OCI-M2 (cell line): Measurements from ENCODE around the gene ORAI3.
A peak's percentile ranks its signal among the peaks of the same experiment; 100 is the strongest.

Source experiments
- DNase-seq: peaks from one replicate; lab custom pipeline; 2025; ENCODE audit not compliant: unreplicated experiment; lab: John Stamatoyannopoulos, UW

The ORAI3 gene

DNA sequence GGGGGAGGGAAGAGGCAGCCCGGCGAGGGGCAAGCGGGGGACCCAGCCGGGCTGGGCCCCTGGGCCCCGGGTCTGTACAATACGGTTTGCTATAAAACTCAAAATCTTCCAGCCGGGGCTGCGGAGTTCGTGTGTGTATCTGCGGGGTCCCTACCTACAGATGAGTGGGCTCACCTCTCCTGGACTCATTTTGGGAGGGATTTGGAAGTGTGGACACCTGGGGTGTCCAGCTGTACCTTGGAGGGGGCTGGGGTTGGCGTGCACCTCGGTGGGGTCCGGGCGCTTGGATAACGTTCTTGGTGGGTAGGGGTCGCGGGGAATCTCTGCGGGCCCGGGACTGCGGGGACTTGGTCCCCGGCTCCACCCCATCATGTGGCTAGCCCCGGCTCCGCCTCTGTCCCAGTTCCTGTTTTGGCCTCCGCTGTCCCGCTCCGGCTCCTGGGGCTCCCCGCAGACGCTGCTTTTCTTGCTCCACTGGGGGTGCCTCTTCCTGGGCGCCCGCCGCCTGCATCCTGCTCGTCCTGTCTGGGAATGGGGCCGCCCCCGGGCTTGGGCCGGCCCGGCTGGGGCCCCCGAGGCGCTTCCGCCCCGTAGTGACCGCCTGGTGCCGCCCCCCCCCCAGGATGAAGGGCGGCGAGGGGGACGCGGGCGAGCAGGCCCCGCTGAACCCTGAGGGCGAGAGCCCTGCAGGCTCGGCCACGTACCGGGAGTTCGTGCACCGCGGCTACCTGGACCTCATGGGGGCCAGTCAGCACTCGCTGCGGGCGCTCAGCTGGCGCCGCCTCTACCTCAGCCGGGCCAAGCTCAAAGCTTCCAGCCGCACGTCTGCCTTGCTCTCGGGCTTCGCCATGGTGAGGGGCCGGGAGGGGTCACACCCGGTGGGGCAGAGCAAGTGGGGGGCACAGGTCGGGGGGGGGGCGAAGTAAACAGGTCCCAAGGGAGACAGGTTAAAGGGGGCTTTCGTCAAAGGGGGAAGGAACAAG lies at the start of gene ORAI3:
ORAI3 (plus strand) TSS at position 402 of the 983 bp plus-strand sequence; CDS start at position 624, 222 bp downstream.
- no peak for DNase-seq

DNA sequence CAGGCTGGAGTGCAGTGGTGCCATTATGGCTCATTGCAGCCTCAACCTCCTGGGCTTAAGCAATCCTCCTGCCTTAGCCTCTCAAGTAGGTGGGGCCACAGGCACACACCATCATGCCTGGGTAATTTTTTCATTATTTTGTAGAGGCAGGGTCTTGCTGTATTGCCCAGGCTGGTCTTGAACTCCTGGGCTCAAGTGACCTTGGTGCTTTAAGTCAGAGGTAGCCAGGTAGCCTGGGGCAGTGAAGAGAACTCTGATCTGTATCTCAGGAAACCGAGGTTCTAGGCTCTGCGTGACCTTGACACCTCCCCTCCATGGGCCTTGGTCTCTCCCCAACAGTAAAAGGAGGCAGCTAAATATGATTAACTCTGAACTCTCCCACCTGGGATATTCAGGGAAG lies 49.1 kb upstream of the ORAI3 start:
- no peak for DNase-seq

DNA sequence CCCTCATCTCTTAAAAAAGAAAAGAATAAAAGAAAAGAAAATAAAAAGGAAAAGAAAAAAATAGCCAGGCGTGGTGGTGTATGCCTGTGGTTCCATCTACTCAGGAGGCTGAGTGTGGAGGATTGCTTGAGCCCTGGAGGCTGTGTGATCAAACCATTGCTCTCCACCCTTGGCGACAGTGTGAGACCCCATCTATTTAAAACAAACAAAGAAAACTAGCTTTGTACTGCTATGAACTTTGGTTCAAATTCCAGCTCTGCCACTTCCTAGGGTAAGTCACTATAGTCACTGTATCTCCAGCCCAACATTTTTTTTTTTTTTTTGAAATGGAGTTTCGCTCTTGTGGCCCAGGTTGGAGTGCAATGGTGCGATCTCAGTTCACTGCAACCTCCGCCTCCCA lies 48.3 kb upstream of the ORAI3 start:
- no peak for DNase-seq

DNA sequence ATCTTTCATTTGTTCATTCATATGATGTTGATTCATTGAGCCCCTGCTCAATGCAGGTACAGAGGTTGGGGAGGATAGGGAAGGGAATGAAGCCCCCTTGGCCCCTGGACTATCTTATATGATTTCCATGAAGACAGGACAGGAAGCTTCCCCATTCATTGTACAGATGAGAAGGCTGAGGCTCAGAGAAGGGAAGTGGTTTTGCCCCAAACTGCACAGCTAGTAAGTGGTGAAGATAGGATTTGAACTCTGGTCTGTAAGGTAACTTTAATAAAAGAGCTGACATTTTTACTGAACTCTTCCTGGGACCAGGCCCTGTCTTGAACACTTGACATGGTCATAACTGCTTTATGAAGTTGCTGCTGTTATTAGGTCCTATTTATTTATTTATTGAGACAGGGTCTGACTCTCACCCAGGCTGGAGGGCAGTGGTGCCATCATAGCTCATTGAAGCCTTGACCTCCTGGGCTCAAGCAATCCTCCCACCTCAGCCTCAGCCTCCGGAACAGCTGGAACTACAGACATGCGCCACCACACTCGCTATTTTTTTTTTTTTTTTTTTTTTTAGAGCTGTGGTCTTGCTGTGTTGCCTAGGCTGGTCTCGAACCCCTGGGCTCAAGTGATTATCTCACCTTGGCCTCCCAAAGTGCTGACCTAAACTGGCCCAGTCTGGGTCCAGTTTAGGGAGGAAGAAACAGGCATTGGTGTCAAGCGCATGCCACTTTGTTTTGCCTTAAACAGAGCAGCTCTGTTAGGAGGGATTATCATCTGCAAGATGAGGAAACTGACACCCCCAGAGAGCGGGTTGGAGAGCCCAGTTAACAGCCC lies 47.5 kb upstream of the ORAI3 start:
- DNase-seq = no peak

DNA sequence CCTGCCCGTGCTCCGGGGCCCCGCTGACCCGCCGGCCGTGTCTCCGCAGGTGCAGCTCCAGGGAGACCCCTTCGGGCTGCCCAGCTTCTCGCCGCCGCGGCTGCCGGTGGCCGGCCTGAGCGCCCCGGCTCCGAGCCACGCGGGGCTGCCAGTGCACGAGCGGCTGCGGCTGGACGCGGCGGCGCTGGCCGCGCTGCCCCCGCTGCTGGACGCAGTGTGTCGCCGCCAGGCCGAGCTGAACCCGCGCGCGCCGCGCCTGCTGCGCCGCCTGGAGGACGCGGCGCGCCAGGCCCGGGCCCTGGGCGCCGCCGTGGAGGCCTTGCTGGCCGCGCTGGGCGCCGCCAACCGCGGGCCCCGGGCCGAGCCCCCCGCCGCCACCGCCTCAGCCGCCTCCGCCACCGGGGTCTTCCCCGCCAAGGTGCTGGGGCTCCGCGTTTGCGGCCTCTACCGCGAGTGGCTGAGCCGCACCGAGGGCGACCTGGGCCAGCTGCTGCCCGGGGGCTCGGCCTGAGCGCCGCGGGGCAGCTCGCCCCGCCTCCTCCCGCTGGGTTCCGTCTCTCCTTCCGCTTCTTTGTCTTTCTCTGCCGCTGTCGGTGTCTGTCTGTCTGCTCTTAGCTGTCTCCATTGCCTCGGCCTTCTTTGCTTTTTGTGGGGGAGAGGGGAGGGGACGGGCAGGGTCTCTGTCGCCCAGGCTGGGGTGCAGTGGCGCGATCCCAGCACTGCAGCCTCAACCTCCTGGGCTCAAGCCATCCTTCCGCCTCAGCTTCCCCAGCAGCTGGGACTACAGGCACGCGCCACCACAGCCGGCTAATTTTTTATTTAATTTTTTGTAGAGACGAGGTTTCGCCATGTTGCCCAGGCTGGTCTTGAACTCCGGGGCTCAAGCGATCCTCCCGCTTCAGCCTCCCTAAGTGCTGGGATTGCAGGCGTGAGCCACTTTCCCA lies 46.6 kb upstream of the ORAI3 start:
- no peak for DNase-seq

DNA sequence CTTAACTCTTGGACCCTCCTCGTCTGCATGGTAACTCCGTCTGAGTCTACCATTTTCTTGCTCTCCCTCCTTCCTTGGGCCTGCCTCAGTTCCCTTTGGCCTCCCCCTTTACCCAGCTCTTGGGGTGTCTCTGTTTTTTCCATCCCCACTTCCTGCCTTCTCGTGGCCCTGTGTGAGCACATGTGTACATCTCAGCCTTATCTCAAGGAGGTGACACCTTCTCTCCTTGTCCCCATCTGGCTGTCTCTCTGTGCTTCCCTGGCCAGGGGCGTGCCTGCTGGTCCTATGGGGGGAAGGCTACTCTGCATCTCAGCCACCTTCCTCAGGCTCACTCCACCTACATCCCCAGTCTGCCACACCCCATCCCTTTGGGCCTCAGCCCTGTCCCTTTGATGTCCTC lies 45.9 kb upstream of the ORAI3 start:
- DNase-seq = no peak

DNA sequence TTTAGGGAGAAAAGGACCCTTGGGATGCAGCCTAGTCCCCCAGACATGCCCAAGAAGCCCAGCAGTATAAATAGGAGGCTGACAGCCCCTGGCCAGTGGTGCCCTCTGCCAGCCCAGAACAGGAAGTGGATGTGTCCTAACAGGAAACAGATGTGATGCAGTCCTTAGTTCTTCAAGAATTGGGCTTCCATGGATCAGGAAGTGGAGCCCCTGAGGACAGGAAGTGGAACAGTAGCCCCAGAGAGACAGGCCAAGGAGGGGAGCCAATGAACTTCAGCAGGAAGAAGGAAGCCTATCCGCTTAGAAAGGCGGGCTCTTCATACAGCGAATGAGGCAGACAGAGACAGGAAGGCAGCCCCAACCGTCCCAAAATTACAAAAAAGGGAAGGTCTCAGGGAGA lies 45.3 kb upstream of the ORAI3 start:
- DNase-seq = no peak

DNA sequence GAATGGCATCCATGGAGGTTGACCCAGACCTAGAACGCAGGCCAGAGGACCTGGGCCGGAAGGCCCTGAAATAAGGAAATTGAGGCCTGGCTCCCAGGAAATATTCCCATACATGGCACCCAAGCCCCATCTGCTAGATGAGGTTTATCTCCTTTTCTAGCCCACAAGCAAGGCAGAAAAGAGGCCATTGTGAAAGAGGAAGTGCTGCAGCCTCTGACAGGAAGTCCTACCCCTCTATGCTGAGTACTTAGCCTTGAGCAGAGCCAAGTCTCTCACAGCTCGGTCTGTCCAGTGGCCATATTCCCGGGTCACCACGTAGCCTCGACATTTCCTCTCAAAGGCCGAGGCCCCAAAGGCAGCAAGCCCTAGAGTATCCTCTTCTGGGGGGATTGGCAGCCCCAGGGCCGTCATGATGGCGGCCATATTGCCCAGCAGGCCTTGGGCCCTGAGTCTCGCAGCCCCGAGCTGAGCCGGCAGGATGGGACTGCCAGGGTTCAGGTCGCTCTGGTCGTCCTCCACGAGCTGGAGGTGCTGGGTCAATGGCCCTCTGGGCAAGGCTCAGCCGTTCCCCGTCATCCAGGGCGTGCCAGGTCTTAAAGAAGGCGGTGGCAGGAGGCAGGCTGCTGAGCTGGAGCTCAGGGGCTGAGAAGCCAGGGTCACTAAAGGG lies 44.6 kb upstream of the ORAI3 start:
- no peak for DNase-seq

DNA sequence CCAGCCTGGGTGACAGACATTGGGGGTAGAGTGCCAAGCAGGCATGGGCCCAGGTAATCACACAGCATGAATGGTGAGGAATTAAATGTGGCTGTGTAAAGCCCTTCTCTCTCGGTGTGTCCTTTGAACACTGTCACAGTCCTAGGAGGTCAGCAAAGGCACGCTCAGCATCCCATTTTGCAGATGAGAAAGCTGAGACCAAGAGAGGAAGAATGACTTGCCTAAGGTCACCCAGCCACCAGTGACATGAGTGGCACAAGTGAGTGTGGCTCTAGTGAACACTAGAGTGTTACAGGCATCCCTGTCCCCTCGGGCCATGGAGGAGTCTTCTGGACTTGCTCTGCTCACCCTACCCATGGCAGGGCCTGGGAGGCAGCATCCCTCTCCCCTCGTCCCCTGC lies 41.8 kb upstream of the ORAI3 start:
- DNase-seq = no peak

DNA sequence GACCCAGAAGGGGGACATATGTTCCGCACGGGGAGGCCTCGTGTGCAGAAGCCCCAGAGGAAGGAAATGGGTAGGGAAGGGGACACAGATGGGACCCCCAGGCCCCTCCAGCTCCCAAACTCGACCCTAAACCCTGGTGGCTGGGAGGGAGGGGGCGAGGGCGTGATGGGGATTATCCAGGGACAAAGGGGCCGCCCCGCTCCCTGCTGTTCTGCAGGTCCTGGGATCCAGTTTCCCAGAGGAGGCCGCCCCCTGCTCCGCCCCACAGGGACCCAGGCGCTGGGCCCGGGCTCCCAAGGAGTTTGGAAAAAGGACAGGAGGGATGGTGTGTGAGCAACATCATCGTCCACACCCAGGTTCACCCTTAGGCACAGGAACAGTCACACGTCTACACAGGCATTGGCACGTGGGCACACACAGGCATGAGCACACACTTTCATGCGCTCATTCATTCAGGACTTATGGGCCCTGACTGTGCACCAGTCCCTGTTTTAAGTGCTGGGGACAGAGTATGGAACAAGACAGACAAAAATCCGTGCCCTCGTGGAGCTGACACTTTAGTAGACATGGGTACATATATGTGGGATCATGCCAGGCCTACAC lies 38.3 kb upstream of the ORAI3 start:
- DNase-seq = no peak

DNA sequence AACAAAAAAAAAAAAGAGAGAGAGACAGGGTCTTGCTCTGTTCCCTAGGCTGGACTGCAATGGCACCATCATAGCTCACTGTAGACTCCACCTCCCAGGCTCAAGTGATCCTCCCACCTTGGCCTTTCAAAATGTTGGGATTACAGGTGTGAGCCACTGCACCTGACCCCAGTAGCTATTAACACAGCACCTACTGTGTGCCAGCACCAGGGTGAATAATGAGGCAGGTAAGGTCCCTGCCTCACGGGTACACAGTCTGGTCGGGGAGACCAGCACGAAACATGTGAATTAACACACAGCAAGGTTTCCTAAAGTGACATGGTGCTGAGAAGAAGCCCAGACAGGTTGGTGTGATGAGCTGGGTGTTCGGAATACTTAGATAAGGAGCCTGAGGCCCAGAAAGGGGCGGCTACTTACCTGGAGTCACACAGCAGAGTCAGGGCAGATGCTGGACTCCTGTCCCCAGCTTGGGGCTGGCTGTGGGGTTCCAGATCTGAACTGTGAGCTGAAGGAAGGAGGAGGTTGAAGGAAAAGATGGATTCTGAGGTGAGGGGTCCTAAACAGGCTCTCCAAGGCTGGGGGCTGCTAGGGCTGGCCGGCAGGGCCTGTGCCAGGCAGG lies 36.0 kb upstream of the ORAI3 start:
- no peak for DNase-seq

DNA sequence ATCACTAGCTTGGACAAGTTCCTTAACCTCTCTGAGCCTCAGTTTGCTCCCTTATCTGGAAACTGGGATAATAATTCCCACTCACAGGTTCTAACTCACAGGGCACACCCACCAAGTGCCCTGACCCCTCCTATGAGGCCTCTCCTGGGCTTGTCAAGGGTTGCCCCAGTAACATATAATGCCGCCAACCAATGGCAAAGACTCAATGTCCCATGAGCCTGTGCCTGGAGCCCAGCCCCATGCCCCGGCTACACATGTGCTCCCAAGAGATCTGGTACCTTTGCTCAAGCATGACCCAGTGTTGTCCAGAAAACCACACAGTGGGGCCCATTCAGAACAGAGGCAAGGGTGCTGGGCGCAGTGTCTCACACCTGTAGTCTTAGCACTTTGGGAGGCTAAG lies 34.0 kb upstream of the ORAI3 start:
- no peak for DNase-seq

DNA sequence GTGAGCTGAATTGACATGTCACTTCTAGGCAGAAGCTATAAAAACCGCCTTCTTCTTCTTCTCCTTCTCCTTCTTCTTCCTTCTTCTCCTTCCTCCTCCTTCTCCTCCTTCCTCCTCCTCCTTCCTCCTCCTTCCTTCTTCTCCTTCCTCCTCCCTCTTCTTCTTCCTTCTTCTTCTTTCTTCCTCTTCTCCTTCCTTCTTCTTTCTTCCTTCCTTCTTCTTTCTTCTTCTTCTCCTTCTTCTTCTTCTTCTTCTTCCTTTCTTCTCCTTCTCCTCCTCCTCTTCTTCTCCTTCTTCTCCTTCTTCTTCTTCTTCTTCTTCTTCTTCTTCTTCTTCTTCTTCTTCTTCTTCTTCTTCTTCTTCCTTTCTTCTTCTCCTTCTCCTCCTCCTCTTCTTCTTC lies 30.3 kb upstream of the ORAI3 start:
- DNase-seq = no peak

DNA sequence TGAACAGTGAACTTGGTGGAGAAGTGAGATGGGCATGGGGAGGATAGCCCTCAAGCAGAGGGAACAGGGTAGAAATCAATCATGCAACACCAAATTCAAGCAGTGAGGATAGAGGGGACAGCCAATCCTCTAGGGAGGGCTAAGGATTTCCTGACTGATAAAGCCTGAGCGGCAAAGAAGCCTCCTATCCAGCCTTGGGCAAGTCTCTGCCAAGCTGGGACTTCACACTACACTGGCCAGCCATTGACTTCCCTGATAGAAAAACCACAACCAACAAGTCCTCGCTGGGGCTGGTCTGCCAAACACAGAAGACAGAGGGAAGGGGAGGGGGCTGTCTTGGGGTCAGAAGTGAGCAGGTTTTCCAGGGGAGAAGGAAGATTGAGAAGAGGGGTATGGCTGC lies 28.0 kb upstream of the ORAI3 start:
- DNase-seq = no peak

DNA sequence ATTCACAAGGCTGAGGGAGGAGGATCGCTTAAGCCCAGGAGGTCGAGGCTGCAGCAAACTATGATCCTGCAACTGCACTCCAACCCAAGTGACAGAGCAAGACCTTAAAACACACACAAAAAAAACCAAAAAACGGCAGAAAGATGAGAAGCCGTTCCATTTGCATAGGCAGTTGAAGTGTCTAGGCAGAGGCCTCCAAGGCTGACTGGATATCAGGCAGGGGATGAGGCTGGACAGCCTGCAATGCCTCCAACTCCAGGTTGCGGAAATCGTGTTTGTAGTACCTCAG lies 27.5 kb upstream of the ORAI3 start:
- DNase-seq = no peak

DNA sequence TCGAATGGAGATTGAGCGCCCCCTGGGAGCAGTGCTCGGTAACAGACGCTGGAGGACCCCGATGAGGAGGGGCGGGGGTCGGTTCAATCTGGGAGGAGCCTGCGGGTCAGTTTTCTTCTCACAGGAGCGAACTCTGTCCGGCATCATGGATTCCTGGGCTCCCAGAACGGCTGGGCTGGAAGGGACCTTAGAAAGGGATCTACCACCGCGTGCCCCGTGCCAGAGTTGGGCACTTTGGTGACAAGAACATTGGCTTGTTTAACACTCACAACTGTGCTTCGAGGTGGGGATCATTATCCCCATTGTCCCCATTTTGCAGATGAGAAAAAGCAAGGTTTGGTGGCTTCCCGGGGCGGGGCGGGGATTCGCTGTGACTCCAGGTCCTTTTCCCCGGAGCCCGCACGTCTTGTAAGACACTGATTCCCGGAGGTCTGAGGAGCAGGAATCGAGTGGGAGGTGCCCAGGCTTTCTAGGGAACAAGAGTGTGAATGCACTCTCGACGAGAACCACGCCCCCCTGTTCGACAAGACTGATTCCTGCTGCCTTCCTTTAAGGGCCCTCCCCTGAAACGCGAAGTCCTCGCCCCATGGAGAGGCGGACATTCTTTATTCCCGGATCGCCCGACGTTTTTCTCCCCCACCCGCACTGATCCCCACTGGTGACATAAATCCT lies 27.0 kb upstream of the ORAI3 start:
- DNase-seq = peak; percentile 64

DNA sequence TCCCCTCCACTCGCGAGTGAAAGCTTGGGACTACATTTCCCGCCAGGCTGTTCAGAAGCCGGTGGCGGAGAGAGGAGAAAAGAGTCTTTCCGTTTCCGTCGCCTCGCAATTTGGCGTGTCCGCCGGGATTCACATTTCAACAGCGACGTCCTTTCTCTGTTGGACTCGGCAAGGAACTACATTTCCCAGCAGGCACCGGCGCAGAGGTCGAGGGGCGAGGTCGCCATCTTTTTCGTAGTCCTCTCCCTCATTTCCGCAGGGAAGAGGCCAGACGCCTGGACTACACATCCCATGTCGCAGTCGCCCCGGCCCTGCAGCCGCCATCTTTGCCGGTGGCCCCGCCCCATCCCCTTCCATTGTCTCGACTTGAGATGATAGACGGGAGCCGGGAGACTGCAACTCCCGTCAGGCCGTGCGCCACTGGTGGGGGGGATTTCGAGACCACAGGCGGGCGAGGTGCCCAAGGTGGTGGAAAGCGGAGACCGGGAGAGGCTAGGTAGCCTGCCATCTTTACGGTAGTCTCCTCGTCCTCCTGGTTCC lies 26.4 kb upstream of the ORAI3 start:
- DNase-seq = peak; percentile 84

DNA sequence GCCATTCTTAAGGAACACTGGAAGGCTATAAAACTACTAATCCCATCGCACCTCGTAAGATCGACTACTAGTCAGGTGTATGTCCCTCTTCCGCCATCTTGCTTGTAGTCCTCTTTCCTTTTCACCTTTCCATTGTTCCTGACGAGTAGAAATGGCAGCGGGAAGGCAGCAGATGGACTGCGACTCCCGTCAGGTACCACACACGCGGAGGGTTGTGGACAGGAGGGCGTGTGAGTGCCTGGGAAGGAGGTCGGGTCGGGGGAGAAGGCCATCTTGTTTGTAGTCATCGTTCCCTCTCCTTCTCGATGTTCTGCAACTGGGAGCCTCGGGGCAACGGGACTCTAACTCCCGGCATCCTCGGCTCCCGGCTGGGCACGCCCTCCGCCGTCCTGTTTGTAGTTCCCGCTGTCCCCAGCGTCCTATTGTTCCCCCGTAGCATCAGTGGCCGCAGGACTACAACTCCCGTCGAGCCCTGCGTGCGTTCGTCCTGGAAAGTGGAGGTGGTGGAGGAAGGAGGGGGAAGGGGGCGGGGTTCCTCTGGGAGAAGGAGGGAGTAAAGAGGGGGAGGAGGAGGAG lies 25.8 kb upstream of the ORAI3 start:
- DNase-seq = peak; percentile 76
